GM21786 (cell line): ENCODE results near the gene SNF8.

Experiments
- ATAC-seq: cut with Tn5 transposase; IDR thresholded peaks from one replicate; pipeline ENCODE4 v1.9.1; 2021; ENCODE audit not compliant: unreplicated experiment

Gene SNF8

DNA sequence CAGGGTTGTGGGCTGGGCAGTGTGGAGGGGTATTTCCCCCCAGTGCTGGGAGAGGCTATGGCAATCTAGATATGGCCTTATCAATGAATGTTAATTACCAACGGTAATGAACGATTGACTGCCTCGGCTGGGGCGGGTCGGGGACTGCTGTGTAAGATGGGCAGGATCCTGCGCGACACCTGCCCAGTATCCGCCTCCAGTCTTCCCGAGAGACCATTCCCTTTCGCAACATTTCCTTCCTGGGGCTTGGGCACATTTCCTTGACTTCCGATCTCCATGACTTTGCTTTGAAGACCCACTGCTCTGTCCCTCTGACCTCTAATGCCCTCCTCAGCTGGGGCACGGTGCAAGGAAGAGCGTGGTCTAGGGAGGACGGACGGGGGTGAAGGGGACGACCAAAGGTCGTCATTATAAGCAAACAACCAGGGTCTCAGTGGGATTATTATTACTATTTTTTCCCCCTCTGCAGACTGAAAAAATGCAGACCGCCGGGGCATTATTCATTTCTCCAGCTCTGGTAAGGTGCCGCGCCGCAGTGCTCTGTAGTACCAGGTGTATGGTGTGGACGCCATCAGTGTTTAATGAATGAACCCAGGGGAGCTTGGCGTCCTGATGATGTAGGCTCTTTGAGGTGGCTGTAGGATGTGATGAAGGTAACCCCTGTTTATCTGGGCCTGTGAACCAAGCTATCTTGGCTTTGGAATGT is 51.5 kb downstream of the SNF8 start:
- no peak for ATAC-seq

DNA sequence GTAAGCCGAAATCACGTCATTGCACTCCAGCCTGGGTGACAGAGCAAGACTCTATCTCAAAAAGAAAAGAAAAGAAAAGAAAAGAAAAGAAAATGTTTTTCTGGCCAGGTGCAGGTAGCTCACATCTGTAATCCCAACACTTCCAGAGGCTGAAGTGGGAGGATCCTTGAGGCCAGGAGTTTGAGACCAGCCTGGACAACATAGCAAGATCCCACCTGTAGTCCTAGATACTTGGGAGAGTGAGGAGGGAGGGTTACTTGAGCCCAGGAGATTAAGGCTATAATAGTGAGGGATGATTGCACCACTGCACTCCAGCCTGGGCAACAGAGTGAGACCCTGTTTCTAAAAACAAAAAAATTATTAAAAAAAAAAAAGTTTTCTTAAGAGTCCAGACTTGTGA is 54.6 kb downstream of the SNF8 start:
- ATAC-seq = no peak

DNA sequence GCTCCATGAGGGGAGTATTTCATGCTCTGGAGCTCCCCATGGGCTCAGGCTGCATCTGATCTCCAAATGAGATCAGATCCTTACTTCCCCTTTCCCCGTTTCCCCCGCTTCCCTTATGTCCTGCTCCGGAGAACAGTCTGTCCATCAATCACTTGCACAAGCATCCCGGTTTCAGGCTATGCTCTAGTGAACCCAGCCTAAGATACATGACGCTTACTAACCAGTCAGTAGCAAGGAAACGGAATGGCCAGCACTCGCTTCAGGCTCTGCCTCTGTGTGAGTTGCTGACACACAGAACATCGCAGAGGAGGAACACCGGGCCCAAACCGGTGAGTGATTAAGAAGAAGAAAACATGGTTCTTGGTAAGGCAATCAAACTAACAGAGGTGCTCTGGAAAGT is 61.5 kb downstream of the SNF8 start:
- no peak for ATAC-seq

DNA sequence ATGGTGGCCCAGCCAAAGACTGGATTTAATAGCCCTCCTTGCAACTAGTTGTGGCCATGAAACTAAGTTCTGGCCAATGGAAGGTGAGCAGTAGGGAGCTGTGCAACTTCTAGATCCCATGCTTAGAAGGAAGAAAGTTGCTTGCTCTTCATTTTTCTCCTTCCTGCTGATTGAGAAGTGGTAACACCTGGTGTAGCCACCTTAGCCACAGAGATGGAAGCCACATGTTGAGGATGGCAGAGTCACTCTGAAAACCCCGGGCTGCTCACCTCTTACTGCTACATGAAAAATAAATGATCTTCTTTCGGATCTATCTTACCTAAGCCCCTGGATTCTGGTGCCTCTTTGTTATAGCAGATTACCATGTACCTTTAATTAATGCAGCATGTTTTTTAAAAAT is 62.4 kb downstream of the SNF8 start:
- no peak for ATAC-seq
